Naive thymus-derived CD8-positive, alpha-beta T cell (primary cell): ENCODE results near the gene SUSD4. TPM values are rescaled to one million over a fixed set of nuclear protein-coding genes. Genes with fewer than 3 reads are reported as not detected.
A peak's percentile ranks its signal among the peaks of the same experiment; 100 is the strongest.

Source experiments
- ATAC-seq, 2 donors: fragments of 150-1000 bp; cut with Tn5 transposase in 1 of 2; sonication (Bioruptor Pico), chemical (Tn5 transposase) in 1 of 2; 1 replicate in 1 of 2; 2 replicates in 1 of 2; pipeline ENCODE4 v1.10.0; 2021; ENCODE audit warnings: mild to moderate bottlenecking in 2 of 2, moderate library complexity in 2 of 2
- POLR2A ChIA-PET: fragments of 350-600 bp; sonication (Branson Sonifier 250); formaldehyde crosslinking; loops from one replicate; lab custom pipeline; 2021; ENCODE audit warnings: antibody characterized with exemption; lab: Charles Lee
- DNase-seq, 10 donors: peaks; one replicate each; pipeline versions ENCODE4 v3.0.0 to v3.0.0-alpha.2; 2020 to 2022
- H3K27ac Mint-ChIP-seq, 10 donors: one replicate each; pipeline ENCODE4 v1.8.0; 2020 to 2022; ENCODE audit warnings: mild to moderate bottlenecking in 10 of 10, mixed read lengths in 10 of 10, moderate library complexity in 4 of 10, inconsistent platforms in 1 of 10
- H3K27me3 Mint-ChIP-seq, 5 donors: one replicate each; pipeline ENCODE4 v1.8.0; 2021 to 2022; ENCODE audit warnings: mixed read lengths in 5 of 5
- H3K36me3 Mint-ChIP-seq, 3 donors: one replicate each; pipeline ENCODE4 v1.8.0; 2020 to 2022; ENCODE audit warnings: mixed read lengths in 3 of 3, mild to moderate bottlenecking in 2 of 3, inconsistent platforms in 1 of 3
- H3K4me1 Mint-ChIP-seq, 4 donors: one replicate each; pipeline ENCODE4 v1.8.0; 2021 to 2022; ENCODE audit warnings: mixed read lengths in 4 of 4
- H3K4me3 Mint-ChIP-seq, 10 donors: one replicate each; pipeline ENCODE4 v1.8.0; 2020 to 2022; ENCODE audit warnings: mild to moderate bottlenecking in 10 of 10, mixed read lengths in 10 of 10, moderate library complexity in 6 of 10, inconsistent platforms in 1 of 10
- H3K9me3 Mint-ChIP-seq, 9 donors: one replicate each; pipeline ENCODE4 v1.8.0; 2020 to 2022; ENCODE audit warnings: mixed read lengths in 9 of 9, mild to moderate bottlenecking in 3 of 9, inconsistent platforms in 1 of 9, moderate library complexity in 1 of 9
- polyA plus RNA-seq, 3 donors: library from polyadenylated mRNA; unstranded; fragments of 300-500 nt; fragmentation: Illumina TruSeq; gene quantifications; one replicate each; pipeline ENCODE4 v1.2.3, GENCODE V29; 2021
- total RNA-seq, 8 experiments: library from RNA in 2 of 8; stranded (reverse) in 2 of 8; gene quantifications; one replicate each; pipeline ENCODE4 v1.2.3 and lab custom pipeline; 2021 to 2026

The SUSD4 gene
- total and polyA plus RNA-seq, 5 experiments from 2014 or later, result 0.52 to 7.8 (median 2.6) TPM

- no peak overlapping the region for H3K4me3 Mint-ChIP-seq
- no peaks in the 10 kb centered on the region for H3K9me3 Mint-ChIP-seq
Observed at GRCh38 chr1:223337174-223337869, 26.7 kb downstream of the SUSD4 start.

GRCh38 chr1:223334156-223334555 lies 29.8 kb downstream of the SUSD4 start:
- POLR2A ChIA-PET, result no interaction called here
- Mint-ChIP-seq H3K36me3 (peaks cover 0 to 2% (median 0%) of the 10 kb centered on the region in 3 donors), H3K27ac (no peak overlapping the region), H3K4me3 (no peak overlapping the region), H3K9me3 (no peaks in the 10 kb centered on the region), H3K4me1 (peaks cover 5 to 14% (median 10%) of the 10 kb centered on the region in 4 donors), H3K27me3 (peaks cover 0 to 1% (median 0%) of the 10 kb centered on the region in 5 donors)
- no peak for ATAC-seq
- DNase-seq, result no peak

More at GRCh38 chr1:223337174-223337869, 26.7 kb downstream of the SUSD4 start:
- ATAC-seq (no peak), DNase-seq (no peak)
- H3K27me3 Mint-ChIP-seq, result no peaks in the 10 kb centered on the region
- H3K4me1 Mint-ChIP-seq, result peaks cover 0 to 4% (median under 1%) of the 10 kb centered on the region in 4 donors
- H3K27ac Mint-ChIP-seq, result no peak overlapping the region
- POLR2A ChIA-PET, result no interaction called here
- H3K36me3 Mint-ChIP-seq, result peaks cover 0 to 2% (median 0%) of the 10 kb centered on the region in 3 donors

- Mint-ChIP-seq H3K27me3 (peaks cover 0 to 1% (median 0%) of the 10 kb centered on the region in 5 donors), H3K9me3 (no peaks in the 10 kb centered on the region)
- POLR2A ChIA-PET, result no interaction called here
Observed at GRCh38 chr1:223332997-223333396, 31.0 kb downstream of the SUSD4 start.

GRCh38 chr1:223331929-223332328 lies 32.0 kb downstream of the SUSD4 start:
- Mint-ChIP-seq H3K27ac (no peak overlapping the region), H3K9me3 (no peaks in the 10 kb centered on the region), H3K4me1 (peaks cover 6 to 14% (median 10%) of the 10 kb centered on the region in 4 donors), H3K36me3 (no peaks in the 10 kb centered on the region), H3K27me3 (peaks cover 0 to 1% (median 0%) of the 10 kb centered on the region in 5 donors), H3K4me3 (no peak overlapping the region)
- ATAC-seq (no peak), DNase-seq (no peak)
- POLR2A ChIA-PET, result no interaction called here

More at GRCh38 chr1:223332997-223333396, 31.0 kb downstream of the SUSD4 start:
- Mint-ChIP-seq H3K4me1 (peaks cover 6 to 14% (median 10%) of the 10 kb centered on the region in 4 donors), H3K36me3 (no peaks in the 10 kb centered on the region), H3K4me3 (no peak overlapping the region), H3K27ac (peak overlapping the region in 1 of 10 donors; percentile 40)
- no peak for DNase-seq
- no peak for ATAC-seq

GRCh38 chr1:223331301-223331700 lies 32.7 kb downstream of the SUSD4 start:
- H3K36me3 Mint-ChIP-seq, result no peaks in the 10 kb centered on the region
- ATAC-seq, result peak in 1 of 2 donors; percentile 77

GRCh38 chr1:223330466-223330865 lies 33.5 kb downstream of the SUSD4 start:
- POLR2A ChIA-PET, result no interaction called here
- H3K27ac Mint-ChIP-seq, result no peak overlapping the region
- DNase-seq (no peak), ATAC-seq (no peak)
- no peak overlapping the region for H3K4me3 Mint-ChIP-seq
- peaks cover 0 to 1% (median 0%) of the 10 kb centered on the region in 5 donors for H3K27me3 Mint-ChIP-seq
- peaks cover 6 to 14% (median 10%) of the 10 kb centered on the region in 4 donors for H3K4me1 Mint-ChIP-seq
- no peaks in the 10 kb centered on the region for H3K36me3 Mint-ChIP-seq
- no peaks in the 10 kb centered on the region for H3K9me3 Mint-ChIP-seq

More at GRCh38 chr1:223331301-223331700, 32.7 kb downstream of the SUSD4 start:
- H3K27me3 Mint-ChIP-seq, result peaks cover 0 to 1% (median 0%) of the 10 kb centered on the region in 5 donors
- POLR2A ChIA-PET, result no interaction called here
- peak overlapping the region in 2 of 10 donors; percentile 34 to 39 for H3K27ac Mint-ChIP-seq
- peaks cover 6 to 14% (median 10%) of the 10 kb centered on the region in 4 donors for H3K4me1 Mint-ChIP-seq
- peak overlapping the region in 1 of 10 donors; percentile 18 for H3K4me3 Mint-ChIP-seq
- peak in 5 of 10 donors; percentile 9 to 48 (median 25) for DNase-seq
- no peaks in the 10 kb centered on the region for H3K9me3 Mint-ChIP-seq

GRCh38 chr1:223329664-223330415 lies 34.1 kb downstream of the SUSD4 start:
- H3K4me3 Mint-ChIP-seq, result no peak overlapping the region
- no peak overlapping the region for H3K27ac Mint-ChIP-seq
- no peak for ATAC-seq
- H3K36me3 Mint-ChIP-seq, result no peaks in the 10 kb centered on the region
- H3K4me1 Mint-ChIP-seq, result peaks cover 6 to 14% (median 10%) of the 10 kb centered on the region in 4 donors
- H3K27me3 Mint-ChIP-seq, result peaks cover 0 to 1% (median 0%) of the 10 kb centered on the region in 5 donors
- POLR2A ChIA-PET, result no interaction called here
- no peak for DNase-seq
- no peaks in the 10 kb centered on the region for H3K9me3 Mint-ChIP-seq

- Mint-ChIP-seq H3K4me1 (peaks cover 6 to 19% (median 14%) of the 10 kb centered on the region in 4 donors), H3K27ac (no peak overlapping the region), H3K9me3 (no peaks in the 10 kb centered on the region), H3K27me3 (peaks cover 0 to 1% (median 0%) of the 10 kb centered on the region in 5 donors), H3K4me3 (no peak overlapping the region), H3K36me3 (no peaks in the 10 kb centered on the region)
- DNase-seq (no peak), ATAC-seq (no peak)
- POLR2A ChIA-PET, result no interaction called here
Observed at GRCh38 chr1:223329252-223329651, 34.7 kb downstream of the SUSD4 start.

- DNase-seq, result no peak
- H3K9me3 Mint-ChIP-seq, result no peaks in the 10 kb centered on the region
- no peaks in the 10 kb centered on the region for H3K36me3 Mint-ChIP-seq
- no peak overlapping the region for H3K27ac Mint-ChIP-seq
- no peak for ATAC-seq
- POLR2A ChIA-PET, result no interaction called here
- peaks cover 0 to 1% (median 0%) of the 10 kb centered on the region in 5 donors for H3K27me3 Mint-ChIP-seq
- peaks cover 11 to 26% (median 21%) of the 10 kb centered on the region in 4 donors for H3K4me1 Mint-ChIP-seq
- H3K4me3 Mint-ChIP-seq, result no peak overlapping the region
Observed at GRCh38 chr1:223328566-223328965, 35.4 kb downstream of the SUSD4 start.

- Mint-ChIP-seq H3K27me3 (peaks cover 0 to 1% (median 0%) of the 10 kb centered on the region in 5 donors), H3K9me3 (no peaks in the 10 kb centered on the region), H3K36me3 (no peaks in the 10 kb centered on the region), H3K4me1 (peaks cover 22 to 40% (median 32%) of the 10 kb centered on the region in 4 donors), H3K4me3 (no peak overlapping the region), H3K27ac (no peak overlapping the region)
- no peak for DNase-seq
- no peak for ATAC-seq
- POLR2A ChIA-PET, result no interaction called here
Observed at GRCh38 chr1:223326776-223327175, 37.2 kb downstream of the SUSD4 start.

- Mint-ChIP-seq H3K4me1 (peaks cover 17 to 34% (median 24%) of the 10 kb centered on the region in 4 donors), H3K27me3 (no peaks in the 10 kb centered on the region), H3K27ac (peak overlapping the region in 8 of 10 donors; percentile 12 to 84 (median 52)), H3K4me3 (peak overlapping the region in 9 of 10 donors; percentile 22 to 72 (median 57)), H3K9me3 (peaks cover 0 to 1% (median 0%) of the 10 kb centered on the region in 9 donors), H3K36me3 (no peaks in the 10 kb centered on the region)
- ATAC-seq, result peak in 1 of 2 donors; percentile 82
- POLR2A ChIA-PET, result no interaction called here
- peak in 3 of 10 donors; percentile 24 to 58 (median 40) for DNase-seq
Observed at GRCh38 chr1:223323491-223324484, 40.2 kb downstream of the SUSD4 start.

GRCh38 chr1:223322868-223323267 lies 41.1 kb downstream of the SUSD4 start:
- Mint-ChIP-seq H3K4me1 (peaks cover 16 to 34% (median 24%) of the 10 kb centered on the region in 4 donors), H3K36me3 (no peaks in the 10 kb centered on the region), H3K4me3 (peak overlapping the region in 6 of 10 donors; percentile 7 to 69 (median 53)), H3K9me3 (peaks cover 0 to 1% (median 0%) of the 10 kb centered on the region in 9 donors), H3K27me3 (no peaks in the 10 kb centered on the region), H3K27ac (peak overlapping the region in 3 of 10 donors; percentile 7 to 76 (median 46))
- ATAC-seq (no peak), DNase-seq (no peak)
- POLR2A ChIA-PET, result no interaction called here
